Neural progenitor cell (in vitro differentiated cells): ENCODE results near the gene SYT1. TPM values are rescaled to one million over a fixed set of nuclear protein-coding genes. Genes with fewer than 3 reads are reported as not detected.
A peak's percentile ranks its signal among the peaks of the same experiment; 100 is the strongest.

Experiments used
- DNase-seq: peaks from one replicate; pipeline ENCODE4 v3.0.0-alpha.2; 2016; ENCODE audit warnings: low spot score
- H2AFZ ChIP-seq: fragments of 200-600 bp; sonication (generic); replicated peaks from 2 replicates; pipeline ENCODE4 v1.6.1; 2016; ENCODE audit warnings: antibody characterized with exemption
- H3F3A ChIP-seq: fragments of 200-600 bp; sonication (generic); 2 replicates; pipeline ENCODE4 v1.6.1; 2016; ENCODE audit warnings: antibody characterized with exemption, low read depth
- H3K27ac ChIP-seq: fragments of 200-600 bp; sonication (generic); 2 replicates; pipeline ENCODE4 v1.5.1; 2016; ENCODE audit warnings: mild to moderate bottlenecking
- H3K27me3 ChIP-seq: fragments of 200-600 bp; sonication (generic); 2 replicates; pipeline ENCODE4 v1.6.1; 2016; ENCODE audit warnings: mild to moderate bottlenecking, moderate library complexity
- H3K36me3 ChIP-seq: fragments of 200-600 bp; sonication (generic); 2 replicates; pipeline ENCODE4 v1.5.1; 2016
- H3K4me1 ChIP-seq: fragments of 200-600 bp; sonication (generic); 2 replicates; pipeline ENCODE4 v1.6.1; 2016; ENCODE audit warnings: mixed run types
- H3K4me2 ChIP-seq: fragments of 200-600 bp; sonication (generic); 2 replicates; pipeline ENCODE4 v1.6.1; 2016
- H3K4me3 ChIP-seq: fragments of 200-600 bp; sonication (generic); 2 replicates; pipeline ENCODE4 v1.5.1; 2016
- H3K79me2 ChIP-seq: fragments of 200-600 bp; sonication (generic); 2 replicates; pipeline ENCODE4 v1.6.1; 2016; ENCODE audit warnings: low read depth
- H3K9ac ChIP-seq: fragments of 200-600 bp; sonication (generic); 2 replicates; pipeline ENCODE4 v1.6.1; 2016
- H3K9me3 ChIP-seq: fragments of 200-600 bp; sonication (generic); 2 replicates; pipeline ENCODE4 v1.5.1; 2016; ENCODE audit warnings: low read depth
- H4K20me1 ChIP-seq: fragments of 200-600 bp; sonication (generic); 2 replicates; pipeline ENCODE4 v1.6.1; 2016; ENCODE audit warnings: low read depth
- H3K27ac Mint-ChIP-seq: 3 replicates; pipeline ENCODE4 v1.8.0; 2021; ENCODE audit warnings: mixed read lengths
- H3K27me3 Mint-ChIP-seq: 2 replicates; pipeline ENCODE4 v1.8.0; 2022; ENCODE audit warnings: low read depth, mild to moderate bottlenecking, inconsistent platforms, moderate library complexity, mixed read lengths; ENCODE audit not compliant: insufficient read depth
- H3K36me3 Mint-ChIP-seq: 3 replicates; pipeline ENCODE4 v1.8.0; 2021; ENCODE audit warnings: mixed read lengths
- H3K4me1 Mint-ChIP-seq: 3 replicates; pipeline ENCODE4 v1.8.0; 2021; ENCODE audit warnings: mixed read lengths
- H3K4me3 Mint-ChIP-seq: 3 replicates; pipeline ENCODE4 v1.8.0; 2021; ENCODE audit warnings: mild to moderate bottlenecking, moderate library complexity, mixed read lengths
- H3K9me3 Mint-ChIP-seq: 3 replicates; pipeline ENCODE4 v1.8.0; 2020; ENCODE audit warnings: mixed read lengths
- CTCF ChIP-seq: fragments of 200-600 bp; sonication (generic); IDR thresholded peaks from 2 replicates; pipeline ENCODE4 v1.5.1; 2017; ENCODE audit warnings: antibody characterized with exemption, mild to moderate bottlenecking
- EZH2 ChIP-seq: fragments of 200-600 bp; sonication (generic); IDR thresholded peaks from 2 replicates; pipeline ENCODE4 v1.6.1; 2017; ENCODE audit warnings: antibody characterized with exemption, mild to moderate bottlenecking, moderate library complexity
- EZH2phosphoT487 ChIP-seq: fragments of 200-600 bp; sonication (generic); IDR thresholded peaks from 2 replicates; pipeline ENCODE4 v1.6.1; 2017; ENCODE audit warnings: antibody characterized with exemption
- total RNA-seq: library from RNA; depleted of rRNA; stranded (reverse); fragments of >200 nt; gene quantifications from 2 replicates; pipeline ENCODE4 v1.2.3, GENCODE V29; 2015; ENCODE audit warnings: low replicate concordance

SYT1 gene
- 28.1 and 36.9 TPM in 2 replicates for total RNA-seq

GRCh38 chr12:78864403-78864869 lies at the start of gene SYT1:
Gene SYT1, plus strand, starts transcription at chr12:78864774.
- H3K27me3 Mint-ChIP-seq = peaks cover 7% of the 10 kb centered on the region
- peaks cover 30% of the 10 kb centered on the region for H3K4me1 ChIP-seq
- H3K4me3 ChIP-seq = peak within 1 kb of the TSS; percentile 94
- peaks cover 22% of the 10 kb centered on the region for H3F3A ChIP-seq
- no peaks in the 10 kb centered on the region for H3K36me3 ChIP-seq
- peak within 1 kb of the TSS; percentile 96 for H3K4me3 Mint-ChIP-seq
- H3K4me1 Mint-ChIP-seq = peaks cover 8% of the 10 kb centered on the region
- H3K27ac ChIP-seq = peak within 1 kb of the TSS; percentile 18
- H3K79me2 ChIP-seq = peaks cover 47% of the 10 kb centered on the region
- peaks cover 20% of the 10 kb centered on the region for H4K20me1 ChIP-seq
- H3K9ac ChIP-seq = peak within 1 kb of the TSS; percentile 48
- no peaks in the 10 kb centered on the region for H3K9me3 ChIP-seq
- H3K27me3 ChIP-seq = no peaks in the 10 kb centered on the region
- peak within 1 kb of the TSS; percentile 93 for H2AFZ ChIP-seq
- TF ChIP-seq EZH2 = no peak
- TF ChIP-seq CTCF = no peak
- no peak for TF ChIP-seq EZH2phosphoT487
- peak; percentile 94 for DNase-seq
- H3K9me3 Mint-ChIP-seq = no peaks in the 10 kb centered on the region
- H3K4me2 ChIP-seq = peak within 1 kb of the TSS; percentile 90
- peak within 1 kb of the TSS; percentile 50 for H3K27ac Mint-ChIP-seq
- no peaks in the 10 kb centered on the region for H3K36me3 Mint-ChIP-seq

- H3K27ac Mint-ChIP-seq = peak overlapping the region; percentile 51
- no peaks in the 10 kb centered on the region for H3K27me3 ChIP-seq
- H3K79me2 ChIP-seq = no peaks in the 10 kb centered on the region
- H3K4me2 ChIP-seq = peak overlapping the region; percentile 5
- DNase-seq = peak; percentile 22
- H3K4me3 ChIP-seq = no peak overlapping the region
- no peak overlapping the region for H3K27ac ChIP-seq
- no peak overlapping the region for H3K9ac ChIP-seq
- H3K36me3 ChIP-seq = no peaks in the 10 kb centered on the region
- no peaks in the 10 kb centered on the region for H3K4me1 Mint-ChIP-seq
- no peaks in the 10 kb centered on the region for H3K9me3 ChIP-seq
- peak overlapping the region; percentile 51 for H2AFZ ChIP-seq
- no peak overlapping the region for H3K4me3 Mint-ChIP-seq
- no peaks in the 10 kb centered on the region for H3K4me1 ChIP-seq
- H3K27me3 Mint-ChIP-seq = no peaks in the 10 kb centered on the region
- TF ChIP-seq EZH2phosphoT487 (no peak), CTCF (no peak), EZH2 (no peak)
- no peaks in the 10 kb centered on the region for H4K20me1 ChIP-seq
- H3K9me3 Mint-ChIP-seq = no peaks in the 10 kb centered on the region
- H3F3A ChIP-seq = no peaks in the 10 kb centered on the region
- no peaks in the 10 kb centered on the region for H3K36me3 Mint-ChIP-seq
Observed at GRCh38 chr12:78818487-78818886, 46.1 kb upstream of the SYT1 start.

- no peak overlapping the region for H2AFZ ChIP-seq
- H3K4me1 Mint-ChIP-seq = no peaks in the 10 kb centered on the region
- H3K4me3 ChIP-seq = no peak overlapping the region
- H3K79me2 ChIP-seq = no peaks in the 10 kb centered on the region
- no peaks in the 10 kb centered on the region for H4K20me1 ChIP-seq
- no peaks in the 10 kb centered on the region for H3K27me3 ChIP-seq
- no peak overlapping the region for H3K9ac ChIP-seq
- no peak overlapping the region for H3K27ac Mint-ChIP-seq
- TF ChIP-seq EZH2 (no peak), EZH2phosphoT487 (no peak), CTCF (no peak)
- H3K36me3 ChIP-seq = no peaks in the 10 kb centered on the region
- H3F3A ChIP-seq = no peaks in the 10 kb centered on the region
- no peak overlapping the region for H3K4me2 ChIP-seq
- no peaks in the 10 kb centered on the region for H3K9me3 Mint-ChIP-seq
- H3K9me3 ChIP-seq = no peaks in the 10 kb centered on the region
- H3K27ac ChIP-seq = no peak overlapping the region
- no peak for DNase-seq
- no peak overlapping the region for H3K4me3 Mint-ChIP-seq
- H3K36me3 Mint-ChIP-seq = no peaks in the 10 kb centered on the region
- H3K27me3 Mint-ChIP-seq = no peaks in the 10 kb centered on the region
- H3K4me1 ChIP-seq = no peaks in the 10 kb centered on the region
Observed at GRCh38 chr12:78820946-78821345, 43.6 kb upstream of the SYT1 start.
